ENCODE data around the gene EDDM3A.

DNA sequence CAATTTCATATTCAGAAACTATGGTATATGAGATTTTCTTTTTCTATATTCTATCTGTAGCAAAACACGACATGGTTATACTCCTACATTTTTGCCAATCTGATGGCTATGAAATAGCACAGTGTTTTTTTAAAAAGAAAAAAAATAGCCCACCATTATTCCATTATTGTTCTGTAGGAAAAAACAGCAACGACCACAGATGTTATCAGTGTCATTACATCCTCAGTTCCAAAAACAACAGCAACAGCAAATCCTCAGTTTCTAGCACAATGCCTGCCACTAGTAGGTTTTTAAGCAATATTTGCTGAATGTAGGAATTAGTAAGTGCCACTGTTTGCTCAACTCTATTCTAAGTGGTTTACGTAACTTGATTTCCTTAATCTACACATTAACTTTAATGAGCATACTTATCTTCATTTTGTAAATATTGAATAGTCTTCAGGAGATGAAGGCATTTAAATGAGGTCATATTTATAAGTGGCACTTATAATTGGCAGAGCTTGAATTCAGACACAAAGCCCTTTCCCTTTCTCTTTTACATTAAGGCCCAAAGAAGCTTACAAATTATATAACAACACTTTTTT is 43.6 kb downstream of the EDDM3A start:
- TF ChIP-seq POLR2AphosphoS5 (IDR thresholded peaks at IDR 0.05; ENCODE audit: low read depth): no peak
- no peak for TF ChIP-seq CTCF (IDR thresholded peaks at IDR 0.05; ENCODE audit: insufficient read depth, low read length)
- TF ChIP-seq GABPA (IDR thresholded peaks at IDR 0.05; ENCODE audit: low read depth): no peak
- TF ChIP-seq, protein P1, sequence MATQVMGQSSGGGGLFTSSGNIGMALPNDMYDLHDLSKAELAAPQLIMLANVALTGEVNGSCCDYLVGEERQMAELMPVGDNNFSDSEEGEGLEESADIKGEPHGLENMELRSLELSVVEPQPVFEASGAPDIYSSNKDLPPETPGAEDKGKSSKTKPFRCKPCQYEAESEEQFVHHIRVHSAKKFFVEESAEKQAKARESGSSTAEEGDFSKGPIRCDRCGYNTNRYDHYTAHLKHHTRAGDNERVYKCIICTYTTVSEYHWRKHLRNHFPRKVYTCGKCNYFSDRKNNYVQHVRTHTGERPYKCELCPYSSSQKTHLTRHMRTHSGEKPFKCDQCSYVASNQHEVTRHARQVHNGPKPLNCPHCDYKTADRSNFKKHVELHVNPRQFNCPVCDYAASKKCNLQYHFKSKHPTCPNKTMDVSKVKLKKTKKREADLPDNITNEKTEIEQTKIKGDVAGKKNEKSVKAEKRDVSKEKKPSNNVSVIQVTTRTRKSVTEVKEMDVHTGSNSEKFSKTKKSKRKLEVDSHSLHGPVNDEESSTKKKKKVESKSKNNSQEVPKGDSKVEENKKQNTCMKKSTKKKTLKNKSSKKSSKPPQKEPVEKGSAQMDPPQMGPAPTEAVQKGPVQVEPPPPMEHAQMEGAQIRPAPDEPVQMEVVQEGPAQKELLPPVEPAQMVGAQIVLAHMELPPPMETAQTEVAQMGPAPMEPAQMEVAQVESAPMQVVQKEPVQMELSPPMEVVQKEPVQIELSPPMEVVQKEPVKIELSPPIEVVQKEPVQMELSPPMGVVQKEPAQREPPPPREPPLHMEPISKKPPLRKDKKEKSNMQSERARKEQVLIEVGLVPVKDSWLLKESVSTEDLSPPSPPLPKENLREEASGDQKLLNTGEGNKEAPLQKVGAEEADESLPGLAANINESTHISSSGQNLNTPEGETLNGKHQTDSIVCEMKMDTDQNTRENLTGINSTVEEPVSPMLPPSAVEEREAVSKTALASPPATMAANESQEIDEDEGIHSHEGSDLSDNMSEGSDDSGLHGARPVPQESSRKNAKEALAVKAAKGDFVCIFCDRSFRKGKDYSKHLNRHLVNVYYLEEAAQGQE (IDR thresholded peaks at IDR 0.05; ENCODE audit: insufficient replicate concordance, low read depth): no peak
- no peak for TF ChIP-seq SPI1 (IDR thresholded peaks at IDR 0.05; ENCODE audit: borderline replicate concordance, low read depth)
